ENCODE data around the gene SLC25A13. TPM values are rescaled to one million over a fixed set of nuclear protein-coding genes. Genes with fewer than 3 reads are reported as not detected.

The SLC25A13 gene
- total RNA-seq, 1 donor from 2014 or later, result 25.3 TPM

- H3K4me3 ChIP-seq, result no peak overlapping the region
- H3K27me3 ChIP-seq, result no peaks in the 10 kb centered on the region
- TF ChIP-seq CTCF (IDR thresholded peaks at IDR 0.05) (no peak), POLR2AphosphoS5 (IDR thresholded peaks at IDR 0.05; ENCODE audit: insufficient read depth in 1 of 2, low read depth in 1 of 2) (no peak), POLR2A (IDR thresholded peaks at IDR 0.05) (no peak)
- no peaks in the 10 kb centered on the region for H3K9me3 ChIP-seq
- intact Hi-C loops (cut with DNase I), result no loop called here
- H3K27ac ChIP-seq, result no peak overlapping the region
- peaks cover 55% of the 10 kb centered on the region for H3K4me1 ChIP-seq
- DNase-seq (ENCODE audit: extremely low spot score in 2 of 2), result no peak
- H3K36me3 ChIP-seq, result no peaks in the 10 kb centered on the region
Observed at GRCh38 chr7:96316949-96317348, 4.9 kb downstream of the SLC25A13 start.

- Histone ChIP-seq H3K4me3 (no peak overlapping the region), H3K36me3 (no peaks in the 10 kb centered on the region), H3K27me3 (no peaks in the 10 kb centered on the region), H3K9me3 (no peaks in the 10 kb centered on the region), H3K4me1 (peaks cover 63% of the 10 kb centered on the region), H3K27ac (no peak overlapping the region)
- intact Hi-C loops (cut with DNase I), result no loop called here
- DNase-seq (ENCODE audit: extremely low spot score in 2 of 2), result no peak
- TF ChIP-seq POLR2A (IDR thresholded peaks at IDR 0.05) (no peak), POLR2AphosphoS5 (IDR thresholded peaks at IDR 0.05; ENCODE audit: insufficient read depth in 1 of 2, low read depth in 1 of 2) (no peak), CTCF (IDR thresholded peaks at IDR 0.05) (no peak)
Observed at GRCh38 chr7:96315125-96315512, 6.8 kb downstream of the SLC25A13 start.

- no peak overlapping the region for H3K27ac ChIP-seq
Observed at GRCh38 chr7:96314402-96315124, 7.3 kb downstream of the SLC25A13 start.

GRCh38 chr7:96313940-96314339 lies 8.0 kb downstream of the SLC25A13 start:
- Histone ChIP-seq H3K4me3 (no peak overlapping the region), H3K36me3 (no peaks in the 10 kb centered on the region), H3K27ac (no peak overlapping the region), H3K4me1 (peaks cover 62% of the 10 kb centered on the region), H3K9me3 (no peaks in the 10 kb centered on the region), H3K27me3 (no peaks in the 10 kb centered on the region)
- intact Hi-C loops (cut with DNase I), result no loop called here
- no peak for DNase-seq (ENCODE audit: extremely low spot score in 2 of 2)
- TF ChIP-seq POLR2AphosphoS5 (IDR thresholded peaks at IDR 0.05; ENCODE audit: insufficient read depth in 1 of 2, low read depth in 1 of 2), result no peak
- TF ChIP-seq CTCF (IDR thresholded peaks at IDR 0.05), result no peak
- TF ChIP-seq POLR2A (IDR thresholded peaks at IDR 0.05), result no peak

More at GRCh38 chr7:96314402-96315124, 7.3 kb downstream of the SLC25A13 start:
- peaks cover 62% of the 10 kb centered on the region for H3K4me1 ChIP-seq
- no peaks in the 10 kb centered on the region for H3K27me3 ChIP-seq
- no peak for DNase-seq (ENCODE audit: extremely low spot score in 2 of 2)
- no peak overlapping the region for H3K4me3 ChIP-seq
- H3K9me3 ChIP-seq, result no peaks in the 10 kb centered on the region
- intact Hi-C loops (cut with DNase I), result no loop called here
- no peaks in the 10 kb centered on the region for H3K36me3 ChIP-seq
- no peak for TF ChIP-seq POLR2AphosphoS5 (IDR thresholded peaks at IDR 0.05; ENCODE audit: insufficient read depth in 1 of 2, low read depth in 1 of 2)
- no peak for TF ChIP-seq CTCF (IDR thresholded peaks at IDR 0.05)
- TF ChIP-seq POLR2A (IDR thresholded peaks at IDR 0.05), result no peak

GRCh38 chr7:96312502-96312901 lies 9.4 kb downstream of the SLC25A13 start:
- intact Hi-C loops (cut with DNase I), result no loop called here
- Histone ChIP-seq H3K36me3 (no peaks in the 10 kb centered on the region), H3K4me3 (no peak overlapping the region), H3K27me3 (no peaks in the 10 kb centered on the region), H3K4me1 (peaks cover 72% of the 10 kb centered on the region), H3K9me3 (no peaks in the 10 kb centered on the region), H3K27ac (no peak overlapping the region)
- TF ChIP-seq CTCF (IDR thresholded peaks at IDR 0.05) (no peak), POLR2A (IDR thresholded peaks at IDR 0.05) (no peak), POLR2AphosphoS5 (IDR thresholded peaks at IDR 0.05; ENCODE audit: insufficient read depth in 1 of 2, low read depth in 1 of 2) (no peak)
- DNase-seq (ENCODE audit: extremely low spot score in 2 of 2), result no peak

All from vagina (tissue), 2 donors.